Tongue (tissue), 2 donors: Measurements from ENCODE around the gene KCNJ5. TPM values are rescaled to one million over a fixed set of nuclear protein-coding genes. Genes with fewer than 3 reads are reported as not detected.
A peak's percentile ranks its signal among the peaks of the same experiment; 100 is the strongest.
"Not testable (repeated sequence)": the region's sequence is repeated elsewhere in the genome, so short reads cannot be mapped to it uniquely, and the experiment has no call there.

Source experiments
- DNase-seq: peaks from one replicate; pipeline ENCODE4 v3.0.0-alpha.2; 2015
- total RNA-seq: library from RNA; depleted of rRNA; stranded (reverse); fragments of >200 nt; gene quantifications from one replicate; pipeline ENCODE4 v1.2.3, GENCODE V29; 2014

KCNJ5 gene
- total RNA-seq, 1 donor from 2014 or later: 6.1 TPM

DNA sequence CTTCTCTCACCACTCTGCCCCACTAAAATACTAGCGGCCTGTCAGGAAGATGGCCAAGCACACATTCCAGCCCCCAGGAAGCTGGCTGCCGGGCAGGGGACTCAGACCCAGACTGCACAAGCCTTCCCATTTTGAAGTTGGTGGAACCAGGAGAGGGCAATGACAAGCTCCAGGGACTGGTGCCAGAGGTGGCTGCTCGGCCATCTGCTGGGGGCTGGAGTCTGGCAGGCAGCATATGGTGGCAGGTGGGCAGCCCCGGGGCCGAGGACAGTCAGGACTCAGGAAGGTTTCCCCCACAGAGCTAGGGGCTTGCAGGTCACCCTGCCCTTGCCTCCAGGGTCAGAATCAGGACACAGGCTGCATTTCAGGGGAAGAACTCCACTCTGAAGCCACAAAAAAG lies 22.6 kb downstream of the KCNJ5 start:
- no peak for DNase-seq

DNA sequence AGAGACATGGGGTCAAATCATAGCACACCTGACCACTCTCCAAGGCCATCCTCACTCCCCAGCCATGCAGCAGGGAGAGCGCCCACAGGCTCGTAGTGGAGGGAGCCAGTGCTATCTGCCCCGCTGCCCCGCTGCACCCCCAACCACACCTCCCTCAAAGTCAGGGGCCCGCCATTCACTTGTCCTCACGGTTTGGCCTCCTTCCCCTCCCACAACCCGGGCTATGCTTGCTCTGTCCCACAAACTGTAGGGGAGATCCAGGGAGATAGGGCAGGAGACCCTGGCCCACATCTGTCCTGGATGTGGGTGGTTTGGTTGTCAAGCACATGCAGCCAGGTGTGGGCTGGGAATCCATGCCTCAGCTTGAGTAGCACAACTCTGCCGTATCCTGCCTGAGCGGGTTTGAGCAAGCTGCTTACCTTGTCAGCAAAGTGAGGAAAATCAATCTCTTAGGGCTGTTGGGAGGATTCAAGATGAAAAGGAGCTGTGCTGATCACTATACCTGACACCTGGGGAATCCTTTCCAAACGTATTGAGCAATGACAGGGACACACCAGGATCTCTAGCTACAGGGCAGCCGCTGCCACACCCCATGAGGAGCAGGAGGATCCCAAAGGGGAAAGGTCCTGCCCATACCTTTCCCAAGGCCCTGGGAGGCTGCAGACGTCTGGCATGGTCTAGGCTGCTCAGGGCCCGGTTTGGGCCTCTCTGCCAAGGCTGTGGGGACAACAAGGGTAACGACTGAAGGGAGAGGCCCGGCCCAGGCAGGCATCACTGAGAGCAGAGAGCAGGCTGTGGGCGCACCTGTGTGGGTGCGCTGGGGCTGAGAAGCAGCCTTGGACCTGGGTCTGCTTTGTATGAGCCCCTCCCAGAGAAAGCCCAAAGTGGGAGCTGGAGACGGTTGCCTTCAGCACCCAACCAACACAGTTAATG lies 23.3 kb downstream of the KCNJ5 start:
- peak; percentile 49 for DNase-seq

GRCh38 chr11:128915149-128915521 lies 24.0 kb downstream of the KCNJ5 start:
- DNase-seq: no peak

DNA sequence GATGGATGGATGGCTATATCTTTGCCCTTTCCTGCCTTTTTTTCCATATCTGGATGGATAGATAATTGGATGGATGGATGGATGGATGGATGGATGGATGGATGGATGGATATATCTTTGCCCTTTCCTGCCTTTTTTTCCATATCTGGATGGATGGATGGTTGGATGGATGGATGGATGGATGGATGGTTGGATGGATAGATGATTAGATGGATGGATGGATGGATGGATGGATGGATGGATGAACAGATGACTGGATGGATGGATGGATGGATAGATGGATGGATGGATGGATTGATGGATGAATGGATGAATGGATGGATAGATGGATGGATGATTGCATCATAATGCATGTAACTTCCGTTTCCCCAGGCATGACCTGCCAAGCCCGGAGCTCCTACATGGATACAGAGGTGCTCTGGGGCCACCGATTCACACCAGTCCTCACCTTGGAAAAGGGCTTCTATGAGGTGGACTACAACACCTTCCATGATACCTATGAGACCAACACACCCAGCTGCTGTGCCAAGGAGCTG lies 24.9 kb downstream of the KCNJ5 start:
- DNase-seq: no peak

GRCh38 chr11:128916681-128917080 lies 25.5 kb downstream of the KCNJ5 start:
- DNase-seq: no peak

DNA sequence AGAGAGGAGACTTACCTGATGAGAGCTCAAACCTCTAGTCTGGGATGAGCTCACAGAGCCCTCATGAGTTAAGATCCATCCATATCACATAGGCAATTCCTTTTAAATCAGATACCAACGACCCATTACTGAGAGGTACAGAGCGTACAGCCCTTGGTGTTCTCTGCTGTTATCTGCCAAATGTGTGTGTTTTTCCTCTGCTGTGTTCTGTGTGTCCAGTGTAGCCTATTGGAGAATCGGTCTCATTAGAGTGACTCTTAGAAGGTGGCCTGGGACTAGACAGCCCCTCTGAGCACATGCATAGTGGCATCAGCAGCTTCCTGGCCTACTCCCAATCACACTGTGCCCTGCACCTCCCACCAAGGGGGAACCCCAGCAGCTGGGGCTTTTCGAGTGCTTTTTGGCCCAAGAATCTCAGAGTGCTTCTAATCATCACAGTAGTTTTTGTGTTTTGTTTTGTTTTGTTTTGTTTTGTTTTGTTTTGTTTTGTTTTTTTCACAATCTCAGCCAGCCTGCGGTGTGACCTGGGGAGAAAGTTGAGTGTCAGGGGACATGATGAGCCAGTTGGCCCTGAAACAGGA lies 26.1 kb downstream of the KCNJ5 start:
- DNase-seq: no peak

DNA sequence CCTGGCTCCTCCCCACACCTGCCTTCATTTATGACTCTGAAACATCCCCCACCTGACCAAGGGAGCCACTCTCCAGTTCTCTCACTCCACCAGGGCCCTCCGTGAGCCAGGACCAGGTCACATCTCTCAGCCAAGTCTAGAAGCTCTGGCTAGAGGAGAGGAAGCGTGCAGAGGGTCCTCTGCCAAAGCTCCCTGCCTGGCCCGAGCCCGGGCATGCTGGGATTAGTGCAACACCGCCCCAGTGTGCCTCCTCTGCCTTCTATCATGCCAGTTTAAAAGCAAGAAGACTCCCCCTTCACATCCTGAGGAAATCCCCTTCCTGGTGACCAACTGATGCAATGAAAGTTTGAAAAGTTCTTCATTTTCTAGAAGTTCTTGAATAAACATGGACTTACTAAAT lies 28.1 kb downstream of the KCNJ5 start:
- DNase-seq: no peak

DNA sequence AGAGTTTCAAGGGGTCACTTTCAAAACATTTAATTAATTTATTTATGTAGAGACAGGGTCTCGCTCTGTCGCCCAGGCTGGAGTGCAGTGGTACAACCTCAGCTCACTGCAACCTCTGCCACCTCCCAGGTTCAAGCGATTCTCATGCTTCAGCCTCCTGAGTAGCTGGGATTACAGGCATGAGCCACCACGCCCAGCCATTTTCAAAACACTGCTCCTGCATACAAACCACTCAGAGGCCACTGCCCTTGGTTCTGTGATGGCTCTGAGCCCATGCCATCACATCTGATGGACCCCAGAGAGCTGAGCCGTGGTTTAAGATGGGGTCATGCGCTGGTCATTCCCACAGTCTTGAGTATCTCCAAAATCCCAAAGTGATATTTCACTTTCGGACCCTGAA lies 28.5 kb downstream of the KCNJ5 start:
- not testable (repeated sequence) for DNase-seq

GRCh38 chr11:128920666-128921065 lies 29.5 kb downstream of the KCNJ5 start:
- DNase-seq: no peak

DNA sequence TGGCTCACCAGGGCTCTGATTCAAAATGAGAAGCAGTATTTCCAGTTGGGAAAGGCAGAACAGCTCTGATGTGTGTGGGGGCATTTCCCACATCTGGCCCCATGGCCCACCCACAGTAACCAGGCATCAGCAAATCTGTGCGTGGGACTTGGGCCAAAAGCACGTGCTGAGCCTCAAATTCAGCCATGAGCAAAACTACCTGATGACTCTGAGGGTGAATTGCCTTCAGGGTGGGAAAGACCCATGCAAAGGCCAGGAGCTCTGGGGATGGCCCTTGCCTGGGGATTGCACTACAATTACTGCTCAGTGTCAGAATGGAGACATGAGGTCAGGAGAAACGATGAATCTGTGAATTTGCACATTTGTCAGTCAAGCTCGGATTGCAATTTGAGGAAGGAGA lies 30.6 kb downstream of the KCNJ5 start:
- no peak for DNase-seq

DNA sequence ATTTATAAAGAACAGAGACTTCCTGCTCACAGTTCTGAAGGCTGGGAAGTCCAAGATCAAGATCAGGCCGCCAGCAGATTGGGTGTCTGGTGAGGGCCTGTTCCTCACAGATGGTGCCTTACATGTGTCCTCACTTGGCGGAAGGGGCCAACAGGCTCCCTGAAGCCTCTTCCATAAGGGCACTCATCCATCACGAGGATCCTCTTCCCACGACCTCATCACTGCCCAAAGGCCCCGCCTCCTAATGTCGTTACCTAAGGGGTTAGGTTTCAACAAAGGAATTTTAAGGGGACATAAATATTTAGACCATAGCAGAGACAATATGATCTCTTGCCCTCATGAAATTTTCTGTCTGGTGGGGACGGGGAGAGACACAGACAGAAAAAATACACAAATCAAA lies 32.9 kb downstream of the KCNJ5 start:
- DNase-seq: no peak

GRCh38 chr11:128924510-128925249 lies 33.5 kb downstream of the KCNJ5 start:
- no peak for DNase-seq

- DNase-seq: no peak
These were observed 34.1 kb downstream of the KCNJ5 start for GRCh38 chr11:128925250-128925600.

- no peak for DNase-seq
These were observed 34.8 kb downstream of the KCNJ5 start for GRCh38 chr11:128926000-128926399.

DNA sequence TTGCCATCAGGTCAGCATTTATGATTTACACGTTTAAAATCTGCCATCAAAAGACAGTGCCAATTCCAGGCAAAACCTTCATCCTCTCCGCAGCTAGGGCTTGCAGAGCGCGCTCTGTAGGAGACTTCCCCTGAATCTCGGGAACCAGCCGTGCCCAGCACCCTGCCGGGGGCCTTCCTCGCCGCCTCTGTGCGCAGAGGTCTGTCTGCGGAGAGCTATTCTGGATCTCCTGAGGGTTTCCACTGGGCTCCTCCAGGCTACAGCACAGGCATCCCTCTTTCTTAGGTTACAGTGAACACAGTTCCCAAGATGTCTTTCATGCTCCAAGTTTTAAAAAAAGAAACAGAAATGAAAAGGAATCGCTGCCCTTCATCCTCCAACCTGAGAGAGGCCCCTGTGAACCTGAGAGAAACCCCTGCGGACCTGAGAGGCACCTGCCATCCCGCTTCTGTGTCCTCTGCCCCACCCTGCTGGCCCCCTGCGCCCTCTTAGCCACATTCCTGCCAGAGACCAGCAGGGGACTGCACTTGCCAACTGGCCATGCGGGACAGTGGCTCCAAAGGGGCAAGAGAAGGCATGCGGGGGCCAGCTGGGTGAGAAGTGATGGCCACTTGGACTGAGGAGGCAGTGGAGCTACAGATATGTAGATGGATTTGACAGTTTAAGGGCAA lies 35.4 kb downstream of the KCNJ5 start:
- DNase-seq: no peak

DNA sequence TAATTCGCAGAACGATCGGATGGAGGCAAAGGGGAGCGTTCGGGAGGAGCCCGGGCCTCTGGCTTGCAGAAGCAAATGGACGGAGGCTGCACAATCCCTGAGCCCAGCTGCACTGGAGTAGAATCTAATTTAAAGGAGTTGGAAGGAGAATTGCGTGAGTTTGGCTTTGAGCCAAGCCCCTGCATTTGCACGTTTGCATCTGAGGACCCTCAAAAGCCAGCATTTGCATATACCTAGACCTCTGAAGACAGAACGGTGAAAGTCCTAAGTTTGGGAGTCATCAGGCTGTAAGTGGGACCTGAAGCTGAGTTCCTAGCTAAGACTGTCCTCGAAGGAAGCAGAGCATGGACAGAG lies 35.9 kb downstream of the KCNJ5 start:
- DNase-seq: no peak

- DNase-seq: no peak
These were observed 36.7 kb downstream of the KCNJ5 start for GRCh38 chr11:128927683-128928336.

- no peak for DNase-seq
These were observed 37.2 kb downstream of the KCNJ5 start for GRCh38 chr11:128928400-128928799.

DNA sequence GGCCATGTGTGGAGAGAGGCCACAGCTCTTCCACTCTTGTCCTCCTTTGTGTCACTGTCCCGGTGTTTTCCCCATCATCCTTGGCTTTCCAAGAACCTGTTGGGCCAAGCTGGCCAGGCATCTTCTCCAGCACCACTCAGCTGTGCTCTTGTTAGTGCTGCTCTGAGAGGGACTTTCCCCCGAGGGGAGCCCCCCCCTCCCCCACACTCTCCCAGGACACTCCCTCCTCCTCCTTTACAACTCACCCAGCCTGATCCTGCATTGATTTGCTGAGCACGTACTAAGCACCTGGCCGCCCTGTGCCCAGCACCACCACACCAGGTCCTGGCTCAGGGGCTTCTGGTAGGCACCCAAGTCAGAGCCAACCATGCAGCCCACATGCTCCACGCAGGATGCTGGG lies 38.3 kb downstream of the KCNJ5 start:
- DNase-seq: no peak

GRCh38 chr11:128929991-128930390 lies 38.8 kb downstream of the KCNJ5 start:
- peak; percentile 59 for DNase-seq

DNA sequence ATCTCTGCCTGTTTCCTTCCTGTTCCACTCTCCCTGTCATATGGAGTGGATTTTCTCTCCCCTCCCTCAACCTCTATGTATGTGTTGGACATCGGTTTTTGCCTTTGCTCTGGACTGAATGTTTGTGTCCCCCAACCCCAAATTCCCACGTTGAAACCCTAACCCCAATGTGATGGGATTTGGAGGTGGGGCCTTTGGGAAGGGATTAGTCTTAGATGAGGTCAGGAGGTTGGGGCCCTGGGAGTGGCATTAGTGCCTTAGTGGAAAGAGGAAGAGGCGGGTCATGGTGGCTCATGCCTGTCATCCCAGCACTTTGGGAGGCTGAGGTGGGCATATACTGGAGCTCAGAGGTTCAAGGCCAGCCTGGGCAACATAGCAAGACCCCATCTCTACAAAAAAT lies 39.9 kb downstream of the KCNJ5 start:
- DNase-seq: no peak

DNA sequence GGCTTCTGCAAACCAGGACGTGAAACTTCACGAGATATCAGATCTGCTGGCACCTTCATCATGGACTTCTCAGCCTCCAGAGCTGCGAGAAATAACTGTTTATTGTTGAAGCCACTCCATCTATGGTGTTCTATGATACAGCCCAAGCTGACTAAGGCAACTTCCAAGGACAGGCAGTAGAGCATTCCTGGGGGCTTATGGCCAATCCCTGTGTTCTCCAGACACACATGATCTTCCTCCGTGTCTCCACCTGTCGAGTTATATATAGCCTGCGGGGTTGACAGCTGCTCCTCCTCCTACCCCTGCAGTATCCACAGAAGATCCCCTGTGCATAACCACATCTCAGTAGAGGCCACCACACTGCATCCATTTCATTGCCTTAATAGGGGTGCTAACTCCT lies 40.5 kb downstream of the KCNJ5 start:
- DNase-seq: peak; percentile 87
